IMR-90 (cell line): ENCODE results near the gene CSF1. TPM values are rescaled to one million over a fixed set of nuclear protein-coding genes. Genes with fewer than 3 reads are reported as not detected.

Experiments used
- ATAC-seq: fragments of 200-7000 bp; cut with Tn5 transposase; 2 replicates; pipeline ENCODE4 v1.9.1; 2020; ENCODE audit warnings: low read depth, mild to moderate bottlenecking, moderate library complexity
- BruUV-seq: library from RNA; stranded (reverse); fragments of 400-500 nt; replicated peaks from 2 replicates; lab custom pipeline; 2021; lab: Mats Ljungman, UMichigan
- CTCF ChIA-PET: fragments of 300-600 bp; formaldehyde crosslinking; extraction: SDS; loops from one replicate; lab custom pipeline; 2021; ENCODE audit warnings: antibody characterized with exemption; lab: Yijun Ruan, JAX
- POLR2A ChIA-PET: fragments of 300-600 bp; sonication (Branson Sonifier 250); formaldehyde crosslinking; loops from one replicate; lab custom pipeline; 2022; ENCODE audit warnings: antibody characterized with exemption; ENCODE audit not compliant: unreplicated experiment; lab: Charles Lee
- DNase-seq: peaks from one replicate; pipeline ENCODE4 v3.0.0; 2013
- H2AFZ ChIP-seq: replicated peaks from 2 replicates; pipeline ENCODE3; 2013; ENCODE audit warnings: low read length, mild to moderate bottlenecking; ENCODE audit not compliant: poor library complexity
- H2AK5ac ChIP-seq: 2 replicates; pipeline ENCODE4 v1.6.1; 2013; ENCODE audit warnings: low read depth, low read length, inconsistent platforms
- H2AK9ac ChIP-seq: replicated peaks from 2 replicates; pipeline ENCODE3; 2013; ENCODE audit warnings: mild to moderate bottlenecking, low read depth, low read length, moderate library complexity; ENCODE audit not compliant: poor library complexity
- H2BK120ac ChIP-seq: 2 replicates; pipeline ENCODE4 v1.6.1; 2013; ENCODE audit warnings: low read depth, low read length, inconsistent platforms
- H2BK15ac ChIP-seq: 3 replicates; pipeline ENCODE4 v1.6.1; 2013; ENCODE audit warnings: low read depth, low read length, inconsistent platforms
- H2BK20ac ChIP-seq: 2 replicates; pipeline ENCODE4 v1.6.1; 2013; ENCODE audit warnings: low read depth, mild to moderate bottlenecking, inconsistent platforms, low read length, moderate library complexity
- H2BK5ac ChIP-seq: 2 replicates; pipeline ENCODE4 v1.6.1; 2013; ENCODE audit warnings: mild to moderate bottlenecking, low read depth, low read length, inconsistent platforms; ENCODE audit not compliant: poor library complexity, severe bottlenecking
- H3K14ac ChIP-seq: replicated peaks from 2 replicates; pipeline ENCODE4 v1.6.1; 2013; ENCODE audit warnings: low read depth, low read length, inconsistent platforms
- H3K18ac ChIP-seq: 2 replicates; pipeline ENCODE4 v1.6.1; 2013; ENCODE audit warnings: low read depth, low read length, control low read depth
- H3K23ac ChIP-seq: 2 replicates; pipeline ENCODE4 v1.6.1; 2013; ENCODE audit warnings: low read depth, low read length, inconsistent platforms
- H3K27ac ChIP-seq: 2 replicates; pipeline ENCODE4 v1.5.1; 2013; ENCODE audit warnings: mild to moderate bottlenecking, control low read depth, low read length; ENCODE audit not compliant: insufficient read depth
- H3K27me3 ChIP-seq: 2 replicates; pipeline ENCODE4 v1.6.1; 2013; ENCODE audit warnings: low read length; ENCODE audit not compliant: control insufficient read depth, insufficient read depth
- H3K36me3 ChIP-seq: 2 replicates; pipeline ENCODE4 v1.6.1; 2013; ENCODE audit warnings: low read length, mixed read lengths; ENCODE audit not compliant: control insufficient read depth, insufficient read depth
- H3K4ac ChIP-seq: 2 replicates; pipeline ENCODE4 v1.6.1; 2013; ENCODE audit warnings: low read depth, low read length, inconsistent platforms
- H3K4me1 ChIP-seq: 2 replicates; pipeline ENCODE4 v1.6.1; 2013; ENCODE audit warnings: low read length, mixed read lengths; ENCODE audit not compliant: control insufficient read depth, insufficient read depth
- H3K4me2 ChIP-seq: 2 replicates; pipeline ENCODE4 v1.6.1; 2013; ENCODE audit warnings: low read depth, mild to moderate bottlenecking, control low read depth, low read length, moderate library complexity
- H3K4me3 ChIP-seq: 2 replicates; pipeline ENCODE4 v1.5.1; 2013; ENCODE audit warnings: low read depth, mild to moderate bottlenecking, control low read depth, low read length, moderate library complexity; ENCODE audit not compliant: insufficient read depth
- H3K56ac ChIP-seq: 2 replicates; pipeline ENCODE4 v1.6.1; 2013; ENCODE audit warnings: low read length, inconsistent platforms; ENCODE audit not compliant: insufficient read depth; ENCODE audit errors: extremely low read depth
- H3K79me1 ChIP-seq, 2 experiments: 2 replicates each; pipeline ENCODE4 v1.6.1; 2013; ENCODE audit warnings: low read length in 2 of 2, inconsistent platforms in 1 of 2, low read depth in 1 of 2
- H3K9ac ChIP-seq: 2 replicates; pipeline ENCODE4 v1.6.1; 2013; ENCODE audit warnings: low read depth, low read length, control low read depth
- H3K9me1 ChIP-seq: 2 replicates; pipeline ENCODE4 v1.6.1; 2013; ENCODE audit warnings: low read length, inconsistent platforms; ENCODE audit not compliant: insufficient read depth
- H3K9me3 ChIP-seq: 2 replicates; pipeline ENCODE4 v1.6.1; 2013; ENCODE audit warnings: low read length; ENCODE audit not compliant: control insufficient read depth, insufficient read depth
- H4K20me1 ChIP-seq: 2 replicates; pipeline ENCODE4 v1.6.1; 2013; ENCODE audit warnings: low read length, inconsistent platforms; ENCODE audit not compliant: insufficient read depth
- H4K5ac ChIP-seq: 2 replicates; pipeline ENCODE4 v1.6.1; 2013; ENCODE audit warnings: mild to moderate bottlenecking, low read depth, low read length, control low read depth
- H4K8ac ChIP-seq, 2 experiments: 2 replicates each; pipeline ENCODE4 v1.6.1; 2013; ENCODE audit warnings: low read depth in 2 of 2, low read length in 2 of 2, control low read depth in 1 of 2, inconsistent platforms in 1 of 2
- H4K91ac ChIP-seq: 2 replicates; pipeline ENCODE4 v1.6.1; 2013; ENCODE audit warnings: low read depth, low read length, inconsistent platforms; ENCODE audit not compliant: insufficient read depth
- BHLHE40 ChIP-seq: fragments of 150-350 bp; IDR thresholded peaks from 2 replicates; pipeline ENCODE4 v1.6.1; 2016; ENCODE audit warnings: mild to moderate bottlenecking, low read depth, low read length
- CEBPB ChIP-seq: IDR thresholded peaks from 2 replicates; pipeline ENCODE4 v1.6.1; 2012; ENCODE audit warnings: low read depth, low read length, improper control_type of control experiment
- FOS ChIP-seq: fragments of 150-350 bp; IDR thresholded peaks from 2 replicates; pipeline ENCODE4 v1.6.1; 2016; ENCODE audit warnings: low read depth, low read length
- MAFK ChIP-seq: IDR thresholded peaks from 2 replicates; pipeline ENCODE4 v1.6.1; 2012; ENCODE audit warnings: low read depth, low read length, improper control_type of control experiment
- MAZ ChIP-seq: IDR thresholded peaks from 2 replicates; pipeline ENCODE4 v1.6.1; 2012; ENCODE audit warnings: low read depth, mild to moderate bottlenecking, low read length, improper control_type of control experiment, moderate library complexity, borderline replicate concordance
- POLR2A ChIP-seq: IDR thresholded peaks from 2 replicates; pipeline ENCODE4 v1.6.1; 2012; ENCODE audit warnings: mild to moderate bottlenecking, low read depth, low read length
- RCOR1 ChIP-seq: IDR thresholded peaks from 2 replicates; pipeline ENCODE4 v1.6.1; 2012; ENCODE audit warnings: mild to moderate bottlenecking, low read length, improper control_type of control experiment; ENCODE audit not compliant: insufficient replicate concordance
- RFX5 ChIP-seq: IDR thresholded peaks from 2 replicates; pipeline ENCODE4 v1.8.0; 2012; ENCODE audit warnings: low read depth, mild to moderate bottlenecking, low read length, moderate library complexity
- WGBS, 2 experiments: methylation state at CpG; one replicate each; pipeline versions ENCODE4 v1.1.5 to v1.1.7; 2013; ENCODE audit warnings: missing lambda C conversion rate in 2 of 2; ENCODE audit not compliant: insufficient read length in 1 of 2; ENCODE audit errors: extremely low coverage in 2 of 2; 5-methylcytosine and 5-hydroxymethylcytosine counted together
- dilution Hi-C: fragments of 300-500 bp; cut with HindIII; formaldehyde crosslinking; loops from one replicate; pipeline ENCODE4 v1.14.3; 2018; ENCODE audit warnings: low sequenced_read_pairs; ENCODE audit not compliant: unreplicated experiment
- in situ Hi-C: fragments of 300-500 bp; cut with MboI; formaldehyde crosslinking; loops from 3 replicates; pipeline ENCODE4 v1.14.3; 2019; ENCODE audit warnings: low sequenced_read_pairs, inconsistent platforms, mixed read lengths
- intact Hi-C: fragments of 100-400 bp; cut with micrococcal nuclease; formaldehyde crosslinking; loops from 2 replicates; pipeline ENCODE4 v1.10.0; 2022
- polyA plus RNA-seq, 3 experiments: library from polyadenylated mRNA; depleted of rRNA; stranded (reverse); fragments of >200 nt; gene quantifications; 2 replicates each; pipeline ENCODE4 v1.2.3, GENCODE V29; 2012; ENCODE audit warnings: low replicate concordance in 1 of 3
- total RNA-seq: library from RNA; depleted of rRNA; stranded (reverse); fragments of >200 nt; gene quantifications from 2 replicates; pipeline ENCODE4 v1.2.3, GENCODE V29; 2012
- TF ChIP-seq, protein P1 (sequence below): fragments of 150-350 bp; IDR thresholded peaks from 2 replicates; pipeline ENCODE4 v1.6.1; 2016; ENCODE audit warnings: low read depth, mild to moderate bottlenecking, low read length, moderate library complexity, borderline replicate concordance
- TF ChIP-seq, protein P2 (sequence below): conservative IDR thresholded peaks from 2 replicates; pipeline ENCODE4 v1.5.1; 2012; ENCODE audit warnings: mild to moderate bottlenecking, low read depth, low read length, improper control_type of control experiment
- TF ChIP-seq, protein P3 (sequence below): fragments of 150-350 bp; IDR thresholded peaks from 2 replicates; pipeline ENCODE4 v1.6.1; 2017; ENCODE audit warnings: mild to moderate bottlenecking, antibody characterized with exemption, low read length, low read depth

Gene CSF1
- total and polyA plus RNA-seq, 2 of the 4 experiments (the other 2 are of a cell fraction) = 14.3 to 22.0 TPM

DNA sequence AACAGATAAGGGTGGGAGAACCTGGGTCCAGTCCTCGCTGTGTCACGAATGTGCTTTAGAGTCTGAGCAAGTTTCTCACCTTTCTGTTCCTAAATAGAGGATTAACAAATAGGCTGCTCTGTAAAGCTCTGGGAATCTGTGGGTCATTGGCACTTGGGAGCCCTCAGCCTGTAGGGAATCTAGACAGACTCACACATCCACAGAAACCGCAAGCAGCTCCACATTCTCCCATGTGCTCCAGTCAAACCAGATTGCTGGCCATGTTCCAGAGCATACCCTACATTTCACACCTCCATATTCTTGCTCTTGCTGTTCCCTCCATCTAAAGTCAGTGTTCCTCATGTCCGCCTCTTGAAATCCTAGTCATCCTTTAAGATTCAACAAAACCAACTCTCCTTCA is 66.1 kb downstream of the CSF1 start:
- Histone ChIP-seq H3K14ac (peak overlapping the region; percentile 34), H3K36me3 (no peaks in the 10 kb centered on the region), H3K23ac (no peak overlapping the region; the same call in 1 of the 2 replicates), H3K27ac (no peak overlapping the region), H2AK9ac (no peak overlapping the region), H2AK5ac (peak overlapping the region; percentile 88), H3K9me3 (peaks cover 12% of the 10 kb centered on the region), H2BK5ac (peak overlapping the region; percentile 28), H2AFZ (no peak overlapping the region), H3K4me2 (no peak overlapping the region), H3K4me1 (peaks cover 27% of the 10 kb centered on the region), H2BK15ac (peak overlapping the region; percentile 99; the same call in 2 of the 3 replicates), H4K91ac (peak overlapping the region; percentile 97), H3K4ac (peak overlapping the region; percentile 99), H2BK20ac (peak overlapping the region; percentile 77), H3K18ac (peak overlapping the region; percentile 27; the same call in 1 of the 2 replicates), H4K20me1 (no peaks in the 10 kb centered on the region), H3K56ac (no peak overlapping the region), H3K9ac (no peak overlapping the region), H4K5ac (no peak overlapping the region; the same call in 1 of the 2 replicates), H3K79me1 (no peaks in the 10 kb centered on the region), H3K9me1 (peaks cover 20% of the 10 kb centered on the region), H2BK120ac (peak overlapping the region; percentile 100), H3K4me3 (no peak overlapping the region), H3K27me3 (no peaks in the 10 kb centered on the region), H4K8ac (peak overlapping the region in 1 of 2 experiments; percentile 28; a peak in 1 of 4 replicates)
- ChIA-PET POLR2A (no interaction called here), CTCF (interaction anchor here (1.8 kb wide), 1 partner anchor 185 kb away, joined by 5 read pairs; no protein-coding TSS in a partner anchor)
- ATAC-seq = no peak
- TF ChIP-seq, protein P1, sequence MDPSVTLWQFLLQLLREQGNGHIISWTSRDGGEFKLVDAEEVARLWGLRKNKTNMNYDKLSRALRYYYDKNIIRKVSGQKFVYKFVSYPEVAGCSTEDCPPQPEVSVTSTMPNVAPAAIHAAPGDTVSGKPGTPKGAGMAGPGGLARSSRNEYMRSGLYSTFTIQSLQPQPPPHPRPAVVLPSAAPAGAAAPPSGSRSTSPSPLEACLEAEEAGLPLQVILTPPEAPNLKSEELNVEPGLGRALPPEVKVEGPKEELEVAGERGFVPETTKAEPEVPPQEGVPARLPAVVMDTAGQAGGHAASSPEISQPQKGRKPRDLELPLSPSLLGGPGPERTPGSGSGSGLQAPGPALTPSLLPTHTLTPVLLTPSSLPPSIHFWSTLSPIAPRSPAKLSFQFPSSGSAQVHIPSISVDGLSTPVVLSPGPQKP = no peak
- TF ChIP-seq CEBPB (no peak), RFX5 (no peak), FOS (no peak), MAZ (no peak), BHLHE40 (no peak), POLR2A (no peak), MAFK (no peak), RCOR1 (no peak)
- TF ChIP-seq, protein P2, sequence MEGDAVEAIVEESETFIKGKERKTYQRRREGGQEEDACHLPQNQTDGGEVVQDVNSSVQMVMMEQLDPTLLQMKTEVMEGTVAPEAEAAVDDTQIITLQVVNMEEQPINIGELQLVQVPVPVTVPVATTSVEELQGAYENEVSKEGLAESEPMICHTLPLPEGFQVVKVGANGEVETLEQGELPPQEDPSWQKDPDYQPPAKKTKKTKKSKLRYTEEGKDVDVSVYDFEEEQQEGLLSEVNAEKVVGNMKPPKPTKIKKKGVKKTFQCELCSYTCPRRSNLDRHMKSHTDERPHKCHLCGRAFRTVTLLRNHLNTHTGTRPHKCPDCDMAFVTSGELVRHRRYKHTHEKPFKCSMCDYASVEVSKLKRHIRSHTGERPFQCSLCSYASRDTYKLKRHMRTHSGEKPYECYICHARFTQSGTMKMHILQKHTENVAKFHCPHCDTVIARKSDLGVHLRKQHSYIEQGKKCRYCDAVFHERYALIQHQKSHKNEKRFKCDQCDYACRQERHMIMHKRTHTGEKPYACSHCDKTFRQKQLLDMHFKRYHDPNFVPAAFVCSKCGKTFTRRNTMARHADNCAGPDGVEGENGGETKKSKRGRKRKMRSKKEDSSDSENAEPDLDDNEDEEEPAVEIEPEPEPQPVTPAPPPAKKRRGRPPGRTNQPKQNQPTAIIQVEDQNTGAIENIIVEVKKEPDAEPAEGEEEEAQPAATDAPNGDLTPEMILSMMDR = no peak
- TF ChIP-seq, protein P3, sequence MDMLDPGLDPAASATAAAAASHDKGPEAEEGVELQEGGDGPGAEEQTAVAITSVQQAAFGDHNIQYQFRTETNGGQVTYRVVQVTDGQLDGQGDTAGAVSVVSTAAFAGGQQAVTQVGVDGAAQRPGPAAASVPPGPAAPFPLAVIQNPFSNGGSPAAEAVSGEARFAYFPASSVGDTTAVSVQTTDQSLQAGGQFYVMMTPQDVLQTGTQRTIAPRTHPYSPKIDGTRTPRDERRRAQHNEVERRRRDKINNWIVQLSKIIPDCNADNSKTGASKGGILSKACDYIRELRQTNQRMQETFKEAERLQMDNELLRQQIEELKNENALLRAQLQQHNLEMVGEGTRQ = no peak
- in situ Hi-C loops = loop anchor here (5.0 kb wide), 1 partner anchor 59 kb away; no protein-coding TSS in a partner anchor
- no peak for DNase-seq
- intact Hi-C loops = no loop called here
- dilution Hi-C loops = no loop called here
- WGBS, 2 experiments = no CpG with 5 or more reads among the region's 4 CpGs
- BruUV-seq = no TSS peak
